Measurements from ENCODE around the gene LPAR5.

DNA sequence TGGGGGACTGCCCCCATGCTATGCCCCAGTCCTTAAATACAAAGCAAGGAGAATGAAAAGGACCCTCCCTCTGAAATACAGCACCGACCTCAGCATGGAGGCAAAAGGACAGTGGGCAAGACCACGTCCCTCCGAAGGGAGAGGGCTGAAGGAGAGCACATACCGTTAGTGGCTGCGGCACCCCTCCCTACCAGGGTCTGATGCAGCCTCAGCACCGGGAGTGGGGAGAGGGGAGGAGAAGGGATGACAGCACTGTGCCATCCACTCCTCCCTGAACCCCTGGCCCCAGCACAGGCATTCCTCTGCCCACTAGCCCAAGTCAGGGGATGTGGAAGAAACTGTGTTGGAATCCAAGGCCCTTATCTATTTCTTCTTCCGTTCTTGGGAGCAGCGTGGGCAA lies 15.1 kb upstream of the LPAR5 start:
- TF ChIP-seq CTCF (IDR thresholded peaks at IDR 0.05) (no peak), CREB1 (CRISPR knock-in tag; IDR thresholded peaks at IDR 0.05) (no peak), USF2 (CRISPR knock-in tag; IDR thresholded peaks at IDR 0.05) (no peak), ERG (CRISPR knock-in tag; IDR thresholded peaks at IDR 0.05) (no peak), JUN (CRISPR knock-in tag; IDR thresholded peaks at IDR 0.05) (no peak), E2F4 (CRISPR knock-in tag; IDR thresholded peaks at IDR 0.05; ENCODE audit: borderline replicate concordance, low read depth) (no peak), NR2C2 (CRISPR knock-in tag; IDR thresholded peaks at IDR 0.05) (no peak), ZNF416 (CRISPR knock-in tag; IDR thresholded peaks at IDR 0.05) (no peak), ZNF232 (CRISPR knock-in tag; IDR thresholded peaks at IDR 0.05) (no peak)

Measured in WTC11 (cell line).